B cell (primary cell): ENCODE data around the gene MAP10. TPM values are rescaled to one million over a fixed set of nuclear protein-coding genes. Genes with fewer than 3 reads are reported as not detected.

Experiments used
- ATAC-seq: fragments of 200-7000 bp; cut with Tn5 transposase; one replicate; pipeline ENCODE4 v1.10.0; 2021; ENCODE audit warnings: low read depth, mild to moderate bottlenecking, moderate number of reproducible peaks, moderate library complexity
- CTCF ChIA-PET: fragments of 350-600 bp; sonication (Branson Sonifier 250); formaldehyde crosslinking; loops from one replicate; lab custom pipeline; 2021; ENCODE audit warnings: antibody characterized with exemption, inconsistent platforms; lab: Charles Lee
- POLR2A ChIA-PET: fragments of 350-600 bp; sonication (Branson Sonifier 250); formaldehyde crosslinking; loops from one replicate; lab custom pipeline; 2021; ENCODE audit warnings: antibody characterized with exemption; lab: Charles Lee
- DNase-seq: peaks from one replicate; pipeline ENCODE4 v3.0.0; 2013
- H2AFZ ChIP-seq: 2 replicates; pipeline ENCODE4 v1.6.1; 2012; ENCODE audit warnings: mild to moderate bottlenecking, low read depth, low read length; ENCODE audit not compliant: insufficient read depth, poor library complexity, severe bottlenecking
- H3K27ac ChIP-seq, 2 donors: 1 replicate in 1 of 2; 2 replicates in 1 of 2; pipeline ENCODE4 v1.5.1; 2012 to 2013; ENCODE audit warnings: low read length in 2 of 2, mild to moderate bottlenecking in 2 of 2, moderate library complexity in 1 of 2
- H3K27me3 ChIP-seq, 4 experiments: fragments of 200-600 bp in 1 of 4; sonication (generic) in 1 of 4; replicated peaks in 1 of 4; 1 replicate in 2 of 4; 2 replicates in 2 of 4; pipeline versions ENCODE4 v1.6.1 to v1.7.0; 2013 to 2016; ENCODE audit warnings: low read length in 3 of 4, mild to moderate bottlenecking in 2 of 4, mixed read lengths in 1 of 4, moderate library complexity in 1 of 4; ENCODE audit not compliant: insufficient read depth in 4 of 4, control insufficient read depth in 3 of 4; ENCODE audit errors: control extremely low read depth in 1 of 4
- H3K36me3 ChIP-seq, 2 experiments: replicated peaks in 1 of 2; 1 replicate in 1 of 2; 2 replicates in 1 of 2; pipeline versions ENCODE4 v1.6.1 to v1.7.1; 2013; ENCODE audit warnings: low read length in 1 of 2; ENCODE audit not compliant: insufficient read depth in 2 of 2, control insufficient read depth in 1 of 2; ENCODE audit errors: control extremely low read depth in 1 of 2, extremely low read depth in 1 of 2
- H3K4me1 ChIP-seq, 2 donors: fragments of 200-600 bp in 1 of 2; sonication (generic) in 1 of 2; 1 replicate in 1 of 2; 2 replicates in 1 of 2; pipeline versions ENCODE4 v1.5.1 to v1.6.1; 2013 to 2017; ENCODE audit warnings: low read length in 2 of 2; ENCODE audit not compliant: control insufficient read depth in 2 of 2, insufficient read depth in 2 of 2
- H3K4me2 ChIP-seq: replicated peaks from 2 replicates; pipeline ENCODE3; 2012; ENCODE audit warnings: mild to moderate bottlenecking, low read depth, low read length; ENCODE audit not compliant: poor library complexity, severe bottlenecking
- H3K4me3 ChIP-seq, 5 experiments: fragments of 200-600 bp in 1 of 5; sonication (generic) in 1 of 5; 1 replicate in 3 of 5; 2 replicates in 2 of 5; pipeline versions ENCODE4 v1.5.1 to v1.7.0; 2011 to 2016; ENCODE audit warnings: low read length in 4 of 5, mild to moderate bottlenecking in 4 of 5, low read depth in 2 of 5, control low read depth in 1 of 5, moderate library complexity in 1 of 5; ENCODE audit not compliant: insufficient read depth in 1 of 5; ENCODE audit errors: control extremely low read depth in 1 of 5, extremely low read depth in 1 of 5
- H3K79me2 ChIP-seq: fragments of 200-600 bp; sonication (generic); one replicate; pipeline ENCODE4 v1.6.0; 2016; ENCODE audit warnings: low read length; ENCODE audit not compliant: control insufficient read depth, insufficient read depth
- H3K9ac ChIP-seq: fragments of 200-600 bp; sonication (generic); 2 replicates; pipeline ENCODE4 v1.6.1; 2017; ENCODE audit warnings: mild to moderate bottlenecking, low read length, moderate library complexity
- H3K9me3 ChIP-seq, 3 donors: one replicate each; pipeline versions ENCODE4 v1.6.1 to v1.7.1; 2013; ENCODE audit warnings: low read length in 2 of 3; ENCODE audit not compliant: control insufficient read depth in 2 of 3, insufficient read depth in 1 of 3; ENCODE audit errors: control extremely low read depth in 1 of 3
- H4K20me1 ChIP-seq: 2 replicates; pipeline ENCODE4 v1.6.0; 2012; ENCODE audit warnings: mild to moderate bottlenecking, low read length; ENCODE audit not compliant: insufficient read depth, control insufficient read depth, poor library complexity, severe bottlenecking
- H3K27ac Mint-ChIP-seq: one replicate; pipeline ENCODE4 v1.8.0; 2021; ENCODE audit warnings: mixed read lengths
- H3K27me3 Mint-ChIP-seq: one replicate; pipeline ENCODE4 v1.8.0; 2021; ENCODE audit warnings: mixed read lengths
- H3K4me1 Mint-ChIP-seq: one replicate; pipeline ENCODE4 v1.8.0; 2021; ENCODE audit warnings: mixed read lengths
- H3K4me3 Mint-ChIP-seq: one replicate; pipeline ENCODE4 v1.8.0; 2021; ENCODE audit warnings: mixed read lengths
- H3K9me3 Mint-ChIP-seq: one replicate; pipeline ENCODE4 v1.8.0; 2022; ENCODE audit warnings: mixed read lengths; ENCODE audit not compliant: insufficient read depth
- EZH2 ChIP-seq: IDR thresholded peaks from 2 replicates; pipeline ENCODE4 v1.6.1; 2012; ENCODE audit warnings: borderline replicate concordance, low read depth, mild to moderate bottlenecking, moderate library complexity, low read length; ENCODE audit not compliant: insufficient read depth, poor library complexity, severe bottlenecking
- WGBS: methylation state at CpG from one replicate; pipeline ENCODE4 v1.1.5; 2013; ENCODE audit warnings: missing lambda C conversion rate; ENCODE audit not compliant: insufficient coverage; 5-methylcytosine and 5-hydroxymethylcytosine counted together
- intact Hi-C: fragments of 100-400 bp; cut with micrococcal nuclease; formaldehyde crosslinking; loops from one replicate; pipeline ENCODE4 v1.10.0; 2022
- polyA plus RNA-seq: library from polyadenylated mRNA; depleted of rRNA; stranded (reverse); fragments of >200 nt; gene quantifications from 2 replicates; pipeline ENCODE4 v1.2.3, GENCODE V29; 2012
- total RNA-seq, 2 donors: library from RNA; stranded (reverse); fragments of 120-200 nt in 1 of 2; gene quantifications; 1 replicate in 1 of 2; 2 replicates in 1 of 2; pipeline versions ENCODE4 v1.2.3 to v1.2.4, GENCODE V29; 2013 to 2022
- TF ChIP-seq, protein P1 (sequence below): fragments of 200-600 bp; IDR thresholded peaks from one replicate; pipeline ENCODE4 v1.8.0; 2022; ENCODE audit warnings: antibody characterized with exemption, mild to moderate bottlenecking

MAP10 gene
- total and polyA plus RNA-seq, 2 donors (not counting 1 experiment from before 2014, with no cell fraction given), result 0.60 to 1.9 TPM

DNA sequence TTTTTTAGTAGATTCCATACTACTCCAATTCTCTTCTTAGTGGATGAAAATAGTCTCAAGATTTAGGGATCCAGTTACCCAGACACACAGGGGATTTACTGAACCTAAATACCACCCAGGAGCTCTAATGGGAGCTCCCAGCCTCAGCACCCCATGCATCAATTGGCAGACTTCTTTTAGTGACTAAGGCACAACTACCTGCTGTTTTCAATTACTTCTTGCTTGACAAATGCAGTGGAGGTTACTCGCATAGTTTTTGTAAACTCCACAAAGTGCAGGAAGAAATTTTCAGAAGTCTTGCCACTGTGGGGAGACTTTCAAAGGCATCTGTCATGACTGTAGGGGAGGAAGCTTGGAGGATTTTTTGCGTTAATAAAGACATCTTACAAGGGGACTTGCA, 35.5 kb upstream of the MAP10 start:
- no peaks in the 10 kb centered on the region for H3K4me1 Mint-ChIP-seq
- H2AFZ ChIP-seq, result no peak overlapping the region
- ChIA-PET POLR2A (no interaction called here), CTCF (no interaction called here)
- H3K4me3 Mint-ChIP-seq, result no peak overlapping the region
- H3K9ac ChIP-seq, result no peak overlapping the region
- TF ChIP-seq, protein P1, sequence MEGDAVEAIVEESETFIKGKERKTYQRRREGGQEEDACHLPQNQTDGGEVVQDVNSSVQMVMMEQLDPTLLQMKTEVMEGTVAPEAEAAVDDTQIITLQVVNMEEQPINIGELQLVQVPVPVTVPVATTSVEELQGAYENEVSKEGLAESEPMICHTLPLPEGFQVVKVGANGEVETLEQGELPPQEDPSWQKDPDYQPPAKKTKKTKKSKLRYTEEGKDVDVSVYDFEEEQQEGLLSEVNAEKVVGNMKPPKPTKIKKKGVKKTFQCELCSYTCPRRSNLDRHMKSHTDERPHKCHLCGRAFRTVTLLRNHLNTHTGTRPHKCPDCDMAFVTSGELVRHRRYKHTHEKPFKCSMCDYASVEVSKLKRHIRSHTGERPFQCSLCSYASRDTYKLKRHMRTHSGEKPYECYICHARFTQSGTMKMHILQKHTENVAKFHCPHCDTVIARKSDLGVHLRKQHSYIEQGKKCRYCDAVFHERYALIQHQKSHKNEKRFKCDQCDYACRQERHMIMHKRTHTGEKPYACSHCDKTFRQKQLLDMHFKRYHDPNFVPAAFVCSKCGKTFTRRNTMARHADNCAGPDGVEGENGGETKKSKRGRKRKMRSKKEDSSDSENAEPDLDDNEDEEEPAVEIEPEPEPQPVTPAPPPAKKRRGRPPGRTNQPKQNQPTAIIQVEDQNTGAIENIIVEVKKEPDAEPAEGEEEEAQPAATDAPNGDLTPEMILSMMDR, result no peak
- TF ChIP-seq EZH2, result no peak
- ATAC-seq (no peak), DNase-seq (no peak)
- H3K4me1 ChIP-seq, result no peaks in the 10 kb centered on the region
- no peak overlapping the region for H3K4me3 ChIP-seq
- WGBS, result 100% methylated on average over 2 of the region's 2 CpGs
- H4K20me1 ChIP-seq, result no peaks in the 10 kb centered on the region
- H3K9me3 Mint-ChIP-seq, result no peaks in the 10 kb centered on the region
- no peak overlapping the region for H3K27ac Mint-ChIP-seq
- no peaks in the 10 kb centered on the region for H3K79me2 ChIP-seq
- H3K27me3 Mint-ChIP-seq, result no peaks in the 10 kb centered on the region
- H3K4me2 ChIP-seq, result no peak overlapping the region
- H3K36me3 ChIP-seq, result no peaks in the 10 kb centered on the region
- H3K9me3 ChIP-seq, result peaks cover 0 to 4% (median 0%) of the 10 kb centered on the region in 3 donors
- no peaks in the 10 kb centered on the region for H3K27me3 ChIP-seq
- intact Hi-C loops, result no loop called here
- H3K27ac ChIP-seq, result no peak overlapping the region

DNA sequence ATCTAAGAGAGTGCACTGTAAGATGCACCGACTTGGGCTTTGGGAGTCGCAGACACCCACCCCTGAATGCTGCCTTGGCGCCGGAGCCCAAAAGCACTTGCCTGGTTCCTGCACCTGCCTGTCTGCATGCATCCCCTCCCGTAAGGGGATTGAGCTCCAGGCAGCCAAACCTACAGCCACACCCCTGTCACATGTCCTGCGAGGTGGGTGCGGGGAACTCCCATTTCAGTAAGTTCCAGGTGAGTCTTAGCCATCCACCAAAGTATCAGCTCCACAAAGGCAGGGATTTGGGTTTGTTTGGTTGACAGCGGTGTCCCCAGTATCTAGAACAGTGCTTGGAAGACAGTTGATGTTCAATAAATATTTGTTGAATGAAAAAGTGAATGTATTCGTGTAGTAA, 31.5 kb upstream of the MAP10 start:
- H3K79me2 ChIP-seq, result no peaks in the 10 kb centered on the region
- no peaks in the 10 kb centered on the region for H3K9me3 ChIP-seq
- Mint-ChIP-seq H3K27me3 (no peaks in the 10 kb centered on the region), H3K9me3 (no peaks in the 10 kb centered on the region), H3K27ac (no peak overlapping the region), H3K4me1 (no peaks in the 10 kb centered on the region), H3K4me3 (no peak overlapping the region)
- no peaks in the 10 kb centered on the region for H4K20me1 ChIP-seq
- H3K4me2 ChIP-seq, result no peak overlapping the region
- no peaks in the 10 kb centered on the region for H3K36me3 ChIP-seq
- TF ChIP-seq, protein P1, result no peak
- no peak for TF ChIP-seq EZH2
- ATAC-seq (no peak), DNase-seq (no peak)
- no peak overlapping the region for H3K9ac ChIP-seq
- H3K27ac ChIP-seq, result no peak overlapping the region
- POLR2A ChIA-PET, result no interaction called here
- no peak overlapping the region for H3K4me3 ChIP-seq
- intact Hi-C loops, result no loop called here
- H3K4me1 ChIP-seq, result no peaks in the 10 kb centered on the region
- WGBS, result 94% methylated on average over 5 of the region's 9 CpGs
- no peak overlapping the region for H2AFZ ChIP-seq
- CTCF ChIA-PET, result no interaction called here
- no peaks in the 10 kb centered on the region for H3K27me3 ChIP-seq
